Left lung (tissue), 10 donors: Measurements from ENCODE around the gene SLC19A1. TPM values are rescaled to one million over a fixed set of nuclear protein-coding genes. Genes with fewer than 3 reads are reported as not detected.
A peak's percentile ranks its signal among the peaks of the same experiment; 100 is the strongest.

ENCODE experiments used
- ATAC-seq: fragments of 200-7000 bp; cut with Tn5 transposase; one replicate; pipeline ENCODE4 v1.9.1; 2020; ENCODE audit warnings: moderate library complexity
- DNase-seq, 4 donors: peaks; one replicate each; pipeline ENCODE4 v3.0.0-alpha.2; 2013 to 2020
- H3K27ac ChIP-seq, 2 donors: fragments of 200-600 bp; sonication (generic) in 1 of 2; one replicate each; pipeline versions ENCODE4 v1.5.0 to v1.8.0; 2020 to 2021
- H3K27me3 ChIP-seq, 2 donors: fragments of 200-600 bp; sonication (generic) in 1 of 2; one replicate each; pipeline versions ENCODE4 v1.5.0 to v1.8.0; 2020 to 2021
- H3K36me3 ChIP-seq, 2 donors: fragments of 200-600 bp; sonication (generic) in 1 of 2; one replicate each; pipeline versions ENCODE4 v1.5.0 to v1.8.0; 2020 to 2021
- H3K4me1 ChIP-seq, 2 donors: fragments of 200-600 bp; one replicate each; pipeline ENCODE4 v1.8.0; 2021
- H3K4me3 ChIP-seq, 2 donors: fragments of 200-600 bp; sonication (generic) in 1 of 2; one replicate each; pipeline versions ENCODE4 v1.5.0 to v1.8.0; 2020 to 2021; ENCODE audit warnings: mild to moderate bottlenecking in 1 of 2
- H3K9me3 ChIP-seq, 2 donors: fragments of 200-600 bp; sonication (generic) in 1 of 2; one replicate each; pipeline versions ENCODE4 v1.5.0 to v1.8.0; 2020 to 2021
- intact Hi-C, 2 donors: fragments of 100-400 bp; cut with DNase I; formaldehyde crosslinking; loops; one replicate each; pipeline versions ENCODE4 v1.11.2 to v1.14.2; 2022
- polyA plus RNA-seq, 6 donors: library from polyadenylated mRNA; unstranded; fragments of 120-200 nt; gene quantifications; one replicate each; pipeline ENCODE4 v1.2.1, GENCODE V29; 2013; ENCODE audit not compliant: insufficient read length in 6 of 6
- total RNA-seq, 2 donors: library from RNA; stranded (reverse); fragmentation: NEBNext Ultra II Directional; extraction: Animal tissue kit (Norgen Biotek cat#: 25700); gene quantifications; one replicate each; pipeline ENCODE4 v1.2.1, GENCODE V29; 2021
- TF ChIP-seq, protein P1 (sequence below), 2 donors: fragments of 200-600 bp; sonication (generic) in 1 of 2; IDR thresholded peaks; one replicate each; pipeline versions ENCODE4 v1.5.0 to v1.8.0; 2021; ENCODE audit warnings: antibody characterized with exemption in 2 of 2
- donor health status: DM: no; HTN: yes; CAD: no.
- donor health status: DM: no; HTN: no; CAD: no.

Gene SLC19A1
- total and polyA plus RNA-seq, 8 donors, result 22.4 to 50.4 (median 27.2) TPM

DNA sequence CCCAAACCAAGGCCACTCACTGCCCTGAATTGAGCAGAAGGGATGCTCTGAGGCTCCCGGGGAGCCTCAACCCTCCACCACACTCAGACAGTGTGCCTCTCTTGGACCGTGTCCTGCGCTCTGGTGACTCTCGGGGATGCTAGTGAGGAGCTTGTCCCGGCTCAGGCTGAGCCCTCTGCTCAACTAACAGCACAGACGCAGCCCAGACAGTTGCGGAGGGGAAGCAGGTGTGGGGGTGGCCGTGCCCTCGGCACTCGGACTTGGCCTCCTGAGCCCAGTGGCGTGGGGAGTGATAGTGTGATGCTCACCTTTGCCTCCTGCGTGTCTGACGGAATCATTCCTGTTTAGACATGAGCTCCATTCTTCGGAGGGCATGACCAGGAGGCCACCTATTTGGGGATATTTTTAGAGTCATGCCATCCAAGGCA lies 15.4 kb upstream of the SLC19A1 start:
- no peaks in the 10 kb centered on the region for H3K9me3 ChIP-seq
- H3K36me3 ChIP-seq, result no peaks in the 10 kb centered on the region
- H3K27ac ChIP-seq, result no peak overlapping the region
- H3K27me3 ChIP-seq, result peaks cover 0 to 6% of the 10 kb centered on the region in 2 donors
- intact Hi-C loops, result loop anchor here in 1 of 2 donors (10.0 kb wide), 1 partner anchor 267 kb away; no protein-coding TSS in a partner anchor
- peak in 2 of 4 donors; percentile 31 to 47 for DNase-seq
- TF ChIP-seq, protein P1, sequence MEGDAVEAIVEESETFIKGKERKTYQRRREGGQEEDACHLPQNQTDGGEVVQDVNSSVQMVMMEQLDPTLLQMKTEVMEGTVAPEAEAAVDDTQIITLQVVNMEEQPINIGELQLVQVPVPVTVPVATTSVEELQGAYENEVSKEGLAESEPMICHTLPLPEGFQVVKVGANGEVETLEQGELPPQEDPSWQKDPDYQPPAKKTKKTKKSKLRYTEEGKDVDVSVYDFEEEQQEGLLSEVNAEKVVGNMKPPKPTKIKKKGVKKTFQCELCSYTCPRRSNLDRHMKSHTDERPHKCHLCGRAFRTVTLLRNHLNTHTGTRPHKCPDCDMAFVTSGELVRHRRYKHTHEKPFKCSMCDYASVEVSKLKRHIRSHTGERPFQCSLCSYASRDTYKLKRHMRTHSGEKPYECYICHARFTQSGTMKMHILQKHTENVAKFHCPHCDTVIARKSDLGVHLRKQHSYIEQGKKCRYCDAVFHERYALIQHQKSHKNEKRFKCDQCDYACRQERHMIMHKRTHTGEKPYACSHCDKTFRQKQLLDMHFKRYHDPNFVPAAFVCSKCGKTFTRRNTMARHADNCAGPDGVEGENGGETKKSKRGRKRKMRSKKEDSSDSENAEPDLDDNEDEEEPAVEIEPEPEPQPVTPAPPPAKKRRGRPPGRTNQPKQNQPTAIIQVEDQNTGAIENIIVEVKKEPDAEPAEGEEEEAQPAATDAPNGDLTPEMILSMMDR (IDR thresholded peaks at IDR 0.05), result no peak
- H3K4me1 ChIP-seq, result peaks cover 0 to 20% of the 10 kb centered on the region in 2 donors
- no peak overlapping the region for H3K4me3 ChIP-seq
- ATAC-seq, result no peak

DNA sequence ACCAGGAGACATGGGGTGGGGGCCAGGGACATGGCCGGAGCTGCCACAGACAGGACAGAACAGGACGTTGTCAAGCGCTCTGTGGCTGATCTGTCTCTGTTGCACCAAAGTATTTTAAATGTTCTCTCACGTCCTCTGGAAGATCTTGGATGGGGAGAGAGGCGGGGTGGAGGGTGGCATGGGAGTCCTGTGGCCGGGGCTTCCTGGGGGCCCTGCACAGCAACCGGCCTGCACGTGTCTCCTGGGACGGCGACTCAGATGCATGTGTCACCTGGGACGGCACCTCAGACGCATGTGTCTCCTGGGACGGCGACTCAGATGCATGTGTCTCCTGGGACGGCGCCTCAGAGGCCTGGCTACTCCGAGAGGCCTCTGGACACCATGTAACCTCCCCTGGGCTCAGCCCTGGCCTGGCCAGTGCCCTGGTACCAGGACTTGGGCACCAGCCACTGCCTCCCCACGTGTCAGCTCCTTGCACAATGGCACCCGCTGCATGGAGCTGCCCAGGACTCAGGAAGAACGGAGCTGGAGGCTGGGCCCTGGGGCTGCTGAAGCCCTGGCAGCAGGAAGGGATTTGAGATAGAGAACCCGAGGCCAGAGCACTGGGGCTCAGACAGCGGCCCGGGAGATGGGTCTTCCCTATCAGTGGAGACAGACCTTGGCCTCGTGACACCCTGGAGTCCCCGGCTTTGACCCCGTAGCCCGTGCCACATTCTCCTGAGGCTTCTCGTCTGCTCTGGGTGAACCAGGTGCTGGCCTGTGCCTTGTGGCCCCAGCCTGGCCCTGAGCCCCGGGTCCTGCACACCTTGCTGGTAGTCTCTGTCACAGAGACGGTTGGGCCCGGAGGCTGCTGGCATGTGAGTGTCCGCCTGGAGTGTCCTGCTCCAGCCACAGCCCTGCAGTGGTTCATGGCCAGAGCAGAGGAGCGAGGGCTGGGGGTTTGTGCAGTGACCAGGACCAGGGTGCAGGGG lies 14.7 kb upstream of the SLC19A1 start:
- TF ChIP-seq, protein P1 (IDR thresholded peaks at IDR 0.05), result no peak
- H3K27ac ChIP-seq, result no peak overlapping the region
- no peaks in the 10 kb centered on the region for H3K36me3 ChIP-seq
- H3K27me3 ChIP-seq, result no peaks in the 10 kb centered on the region
- H3K4me3 ChIP-seq, result no peak overlapping the region
- peaks cover 0 to 27% of the 10 kb centered on the region in 2 donors for H3K4me1 ChIP-seq
- no peaks in the 10 kb centered on the region for H3K9me3 ChIP-seq
- ATAC-seq, result no peak
- peak in 2 of 4 donors; percentile 32 to 80 for DNase-seq
- intact Hi-C loops, result loop anchor here in 1 of 2 donors (10.0 kb wide), 1 partner anchor 268 kb away; no protein-coding TSS in a partner anchor

DNA sequence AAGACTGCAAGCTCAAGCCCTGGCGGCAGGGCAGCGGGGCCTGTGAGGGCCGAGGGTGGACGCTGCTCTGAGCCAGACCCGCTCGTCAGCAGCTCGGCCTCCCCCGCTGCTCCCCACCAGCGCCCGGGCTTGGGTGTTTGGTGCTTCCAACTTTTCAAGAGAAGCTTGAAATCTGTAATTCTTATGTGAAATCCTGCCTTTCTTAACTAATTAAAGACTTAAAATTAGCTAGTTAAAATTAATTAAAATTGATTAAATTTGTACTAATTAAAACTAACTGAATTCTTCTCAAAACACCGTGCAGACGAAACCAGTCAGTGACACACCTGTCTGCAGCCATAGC lies 14.0 kb upstream of the SLC19A1 start:
- Histone ChIP-seq H3K4me1 (peaks cover 0 to 32% of the 10 kb centered on the region in 2 donors), H3K27ac (peak overlapping the region; percentile 84 to 94), H3K4me3 (peak overlapping the region in 1 of 2 donors; percentile 56), H3K9me3 (no peaks in the 10 kb centered on the region), H3K27me3 (no peaks in the 10 kb centered on the region), H3K36me3 (no peaks in the 10 kb centered on the region)
- intact Hi-C loops, result loop anchor here in 1 of 2 donors (10.0 kb wide), 1 partner anchor 269 kb away; no protein-coding TSS in a partner anchor
- no peak for ATAC-seq
- TF ChIP-seq, protein P1 (IDR thresholded peaks at IDR 0.05), result peak in 1 of 2 donors; percentile 28
- no peak for DNase-seq

DNA sequence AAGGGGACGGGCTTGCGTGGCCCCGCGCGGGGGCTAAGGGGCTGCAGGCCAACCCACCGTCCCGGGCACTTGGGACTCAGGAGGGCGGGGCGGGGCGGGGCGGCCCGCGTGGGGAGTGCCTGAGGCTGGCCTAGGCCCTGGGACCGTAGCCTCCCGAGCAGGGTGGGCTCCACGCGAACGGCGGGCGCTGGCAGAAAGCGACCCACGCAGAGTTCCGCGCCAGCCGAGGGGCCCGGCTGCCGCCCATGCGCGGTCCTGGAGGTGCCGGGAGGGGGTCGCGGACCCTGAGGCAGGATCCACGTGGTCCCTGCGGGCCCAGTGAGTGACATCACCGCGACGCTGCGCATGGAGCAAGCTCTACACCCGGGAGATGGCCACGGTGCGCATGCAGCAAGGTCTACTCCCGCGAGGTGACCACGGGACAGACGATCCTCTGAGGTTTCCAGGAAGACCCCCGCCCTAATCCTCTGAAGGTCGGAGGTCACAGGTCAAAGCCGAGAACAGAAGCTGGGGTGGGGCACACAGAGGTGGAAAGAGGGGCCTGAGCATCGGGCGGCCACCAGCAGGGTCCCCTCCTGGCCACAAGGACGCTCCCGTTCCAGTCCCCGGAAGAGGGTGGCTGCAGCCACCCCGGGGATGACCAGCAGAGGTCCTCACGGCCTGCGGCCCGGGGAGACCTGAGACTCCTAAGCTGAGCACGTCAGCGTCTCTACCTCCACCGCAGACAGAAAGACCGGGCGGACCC lies 13.5 kb upstream of the SLC19A1 start:
- H3K9me3 ChIP-seq, result no peaks in the 10 kb centered on the region
- H3K27ac ChIP-seq, result peak overlapping the region; percentile 84 to 94
- intact Hi-C loops, result loop anchor here in 1 of 2 donors (10.0 kb wide), 1 partner anchor 269 kb away; no protein-coding TSS in a partner anchor
- no peaks in the 10 kb centered on the region for H3K36me3 ChIP-seq
- peak; percentile 71 to 97 (median 90) for DNase-seq
- H3K4me3 ChIP-seq, result peak overlapping the region; percentile 50 to 56
- H3K27me3 ChIP-seq, result no peaks in the 10 kb centered on the region
- peak; percentile 92 for ATAC-seq
- TF ChIP-seq, protein P1 (IDR thresholded peaks at IDR 0.05), result peak; percentile 85 to 90
- H3K4me1 ChIP-seq, result peaks cover 0 to 32% of the 10 kb centered on the region in 2 donors
